H1 (cell line): ENCODE measurements around the gene UBALD1.
A peak's percentile ranks its signal among the peaks of the same experiment; 100 is the strongest.

Experiments
- ATF3 ChIP-seq: IDR thresholded peaks from 2 replicates; pipeline ENCODE4 v1.6.1; 2011; ENCODE audit warnings: low read depth, mild to moderate bottlenecking, low read length; ENCODE audit not compliant: insufficient read depth
- CBX8 ChIP-seq: fragments of 300-800, 300-1000 bp; sonication (generic); IDR thresholded peaks from 2 replicates; pipeline ENCODE4 v1.7.1; 2016; ENCODE audit warnings: low read depth, low read length, borderline replicate concordance
- CTCF ChIP-seq, 3 experiments: IDR thresholded peaks; 1 replicate in 2 of 3; 2 replicates in 1 of 3; pipeline versions ENCODE4 v1.5.1 to v1.6.1; 2011; ENCODE audit warnings: low read length in 3 of 3, mild to moderate bottlenecking in 3 of 3, inconsistent platforms in 2 of 3, low read depth in 1 of 3, moderate library complexity in 1 of 3; ENCODE audit not compliant: insufficient read depth in 1 of 3; ENCODE audit errors: control extremely low read depth in 1 of 3
- EGR1 ChIP-seq: IDR thresholded peaks from 2 replicates; pipeline ENCODE4 v1.6.1; 2011; ENCODE audit warnings: low read depth, low read length, borderline replicate concordance
- MAFK ChIP-seq: IDR thresholded peaks from 2 replicates; pipeline ENCODE4 v1.6.1; 2012; ENCODE audit warnings: low read depth, mild to moderate bottlenecking, improper control_type of control experiment, low read length
- POLR2A ChIP-seq, 2 experiments: IDR thresholded peaks; 1 replicate in 1 of 2; 2 replicates in 1 of 2; pipeline ENCODE4 v1.6.1; 2011; ENCODE audit warnings: low read depth in 2 of 2, low read length in 2 of 2, mild to moderate bottlenecking in 2 of 2; ENCODE audit errors: control extremely low read depth in 1 of 2
- POLR2AphosphoS5 ChIP-seq: IDR thresholded peaks from 2 replicates; pipeline ENCODE4 v1.6.1; 2011; ENCODE audit warnings: low read depth, low read length
- RBBP5 ChIP-seq: IDR thresholded peaks from 2 replicates; pipeline ENCODE4 v1.7.1; 2012; ENCODE audit warnings: low read depth, mild to moderate bottlenecking, inconsistent platforms, low read length, moderate library complexity, borderline replicate concordance
- RXRA ChIP-seq: IDR thresholded peaks from 2 replicates; pipeline ENCODE4 v1.6.1; 2011; ENCODE audit warnings: low read depth, mild to moderate bottlenecking, low read length, moderate library complexity; ENCODE audit not compliant: insufficient read depth
- SIN3A ChIP-seq, 2 experiments: IDR thresholded peaks in 1 of 2; conservative IDR thresholded peaks in 1 of 2; 2 replicates each; pipeline ENCODE4 v1.6.1; 2011 to 2012; ENCODE audit warnings: low read length in 2 of 2, improper control_type of control experiment in 1 of 2, low read depth in 1 of 2, mild to moderate bottlenecking in 1 of 2
- SIX5 ChIP-seq: IDR thresholded peaks from 2 replicates; pipeline ENCODE4 v1.6.1; 2011; ENCODE audit warnings: mild to moderate bottlenecking, low read depth, low read length
- SP1 ChIP-seq: IDR thresholded peaks from 2 replicates; pipeline ENCODE4 v1.6.1; 2011; ENCODE audit warnings: low read depth, low read length
- TBP ChIP-seq: IDR thresholded peaks from 2 replicates; pipeline ENCODE4 v1.6.1; 2011; ENCODE audit warnings: low read depth, low read length, improper control_type of control experiment
- ZNF274 ChIP-seq: IDR thresholded peaks from 2 replicates; pipeline ENCODE4 v1.7.0; 2012; ENCODE audit warnings: low read length, borderline replicate concordance; ENCODE audit errors: extremely low read depth

- TF ChIP-seq CTCF (IDR thresholded peaks at IDR 0.05; ENCODE audit: control extremely low read depth in 1 of 3, insufficient read depth in 1 of 3, low read depth in 1 of 3, low read length in 3 of 3) (no peak), ATF3 (no peak), POLR2A (IDR thresholded peaks at IDR 0.05; ENCODE audit: control extremely low read depth in 1 of 2, low read depth in 2 of 2, low read length in 2 of 2) (no peak; a peak in 1 of 3 replicates), EGR1 (no peak), POLR2AphosphoS5 (peak; percentile 32), SIN3A (conservative IDR thresholded peaks at IDR 0.05 in 1 of 2, IDR thresholded peaks at IDR 0.05 in 1 of 2; ENCODE audit: low read depth in 1 of 2, low read length in 2 of 2) (no peak), CBX8 (no peak), TBP (no peak), SIX5 (no peak), SP1 (no peak), ZNF274 (no peak), RBBP5 (no peak), MAFK (no peak), RXRA (no peak)
Observed at GRCh38 chr16:4610011-4611005, 4.4 kb downstream of the UBALD1 start.
